ENCODE results near the gene EPB41L3. TPM values are rescaled to one million over a fixed set of nuclear protein-coding genes. Genes with fewer than 3 reads are reported as not detected.
"Not testable (repeated sequence)": the region's sequence is repeated elsewhere in the genome, so short reads cannot be mapped to it uniquely, and the experiment has no call there.

EPB41L3 gene
- total RNA-seq, 2 experiments from 2014 or later: not detected

DNA sequence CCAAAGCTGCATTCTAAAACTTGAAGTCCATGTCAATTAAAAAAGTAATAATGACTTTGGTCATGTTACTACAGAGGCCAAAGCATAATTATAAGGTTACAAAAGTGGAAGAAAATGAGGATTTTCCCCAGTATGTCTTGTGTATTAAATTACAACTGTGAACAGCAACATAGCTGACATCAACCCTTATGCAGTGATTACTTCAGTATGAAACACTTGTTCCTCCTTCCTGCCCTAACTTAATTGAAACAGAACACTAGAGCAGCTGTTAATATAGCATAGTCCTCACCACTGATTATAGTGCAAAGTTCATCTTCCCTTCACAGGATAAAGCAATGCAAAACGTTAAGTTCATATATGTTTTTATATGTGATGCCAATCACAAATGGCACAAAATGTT is 29.9 kb downstream of the EPB41L3 start:
- Histone ChIP-seq H2AFZ (ENCODE audit: low read length) (no peak overlapping the region), H3K4me1 (ENCODE audit: insufficient read depth, low read length, poor library complexity, severe bottlenecking) (no peaks in the 10 kb centered on the region), H3K4me2 (ENCODE audit: low read length) (no peak overlapping the region), H3K4me3 (ENCODE audit: low read depth, low read length, poor library complexity, severe bottlenecking) (no peak overlapping the region), H3K9me2 (ENCODE audit: insufficient read depth, low read length) (no peaks in the 10 kb centered on the region), H3K79me2 (ENCODE audit: insufficient read depth, low read depth, low read length) (no peaks in the 10 kb centered on the region), H3K9me3 (ENCODE audit: low read length) (no peaks in the 10 kb centered on the region), H3K27ac (ENCODE audit: low read depth, low read length, poor library complexity, severe bottlenecking) (no peak overlapping the region), H4K20me1 (ENCODE audit: insufficient read depth, low read length) (no peaks in the 10 kb centered on the region), H3K36me3 (ENCODE audit: insufficient read depth, low read length) (no peaks in the 10 kb centered on the region)
- DNase-seq (ENCODE audit: low spot score): no peak
- intact Hi-C loops (cut with micrococcal nuclease; ENCODE audit: unreplicated experiment): no loop called here
- no TSS peak for BruUV-seq (replicated peaks)
- CTCF ChIA-PET (ENCODE audit: unreplicated experiment): no interaction called here
- POLR2A ChIA-PET: interaction anchor here (0.6 kb wide), 1 partner anchor 13 kb away, joined by 3 read pairs; no protein-coding TSS in a partner anchor
- no peak for TF ChIP-seq EZH2phosphoT487 (IDR thresholded peaks at IDR 0.05; ENCODE audit: borderline replicate concordance, low read depth, low read length)
- TF ChIP-seq, protein P1, sequence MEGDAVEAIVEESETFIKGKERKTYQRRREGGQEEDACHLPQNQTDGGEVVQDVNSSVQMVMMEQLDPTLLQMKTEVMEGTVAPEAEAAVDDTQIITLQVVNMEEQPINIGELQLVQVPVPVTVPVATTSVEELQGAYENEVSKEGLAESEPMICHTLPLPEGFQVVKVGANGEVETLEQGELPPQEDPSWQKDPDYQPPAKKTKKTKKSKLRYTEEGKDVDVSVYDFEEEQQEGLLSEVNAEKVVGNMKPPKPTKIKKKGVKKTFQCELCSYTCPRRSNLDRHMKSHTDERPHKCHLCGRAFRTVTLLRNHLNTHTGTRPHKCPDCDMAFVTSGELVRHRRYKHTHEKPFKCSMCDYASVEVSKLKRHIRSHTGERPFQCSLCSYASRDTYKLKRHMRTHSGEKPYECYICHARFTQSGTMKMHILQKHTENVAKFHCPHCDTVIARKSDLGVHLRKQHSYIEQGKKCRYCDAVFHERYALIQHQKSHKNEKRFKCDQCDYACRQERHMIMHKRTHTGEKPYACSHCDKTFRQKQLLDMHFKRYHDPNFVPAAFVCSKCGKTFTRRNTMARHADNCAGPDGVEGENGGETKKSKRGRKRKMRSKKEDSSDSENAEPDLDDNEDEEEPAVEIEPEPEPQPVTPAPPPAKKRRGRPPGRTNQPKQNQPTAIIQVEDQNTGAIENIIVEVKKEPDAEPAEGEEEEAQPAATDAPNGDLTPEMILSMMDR (conservative IDR thresholded peaks at IDR 0.05; ENCODE audit: low read length): no peak

DNA sequence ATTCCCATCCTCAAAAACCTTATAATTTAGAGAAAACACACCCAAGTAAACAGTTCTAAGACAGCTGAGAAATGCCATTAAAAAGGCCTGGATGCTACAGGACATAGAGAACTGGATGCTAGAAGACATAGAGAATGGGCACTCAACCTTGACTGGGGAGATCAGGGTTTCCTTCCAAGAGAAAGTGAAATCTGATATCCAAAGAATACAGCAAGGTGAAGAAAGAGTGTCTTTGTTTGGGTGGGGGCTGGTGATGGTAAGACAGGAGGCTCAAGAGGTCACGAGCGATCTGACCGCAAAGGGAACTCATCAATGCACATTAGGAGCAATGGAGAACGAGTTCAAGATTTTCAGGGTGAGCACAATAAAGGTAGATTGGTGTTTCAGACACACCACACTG is 31.6 kb downstream of the EPB41L3 start:
- H3K27ac ChIP-seq (ENCODE audit: low read depth, low read length, poor library complexity, severe bottlenecking): no peak overlapping the region
- ChIA-PET POLR2A (interaction anchor here (0.6 kb wide), 1 partner anchor 467 kb away, joined by 3 read pairs; no protein-coding TSS in a partner anchor), CTCF (ENCODE audit: unreplicated experiment) (no interaction called here)
- BruUV-seq (replicated peaks): no TSS peak
- H3K4me1 ChIP-seq (ENCODE audit: insufficient read depth, low read length, poor library complexity, severe bottlenecking): no peaks in the 10 kb centered on the region
- no peaks in the 10 kb centered on the region for H3K9me3 ChIP-seq (ENCODE audit: low read length)
- no peaks in the 10 kb centered on the region for H3K79me2 ChIP-seq (ENCODE audit: insufficient read depth, low read depth, low read length)
- intact Hi-C loops (cut with micrococcal nuclease; ENCODE audit: unreplicated experiment): no loop called here
- H3K36me3 ChIP-seq (ENCODE audit: insufficient read depth, low read length): no peaks in the 10 kb centered on the region
- DNase-seq (ENCODE audit: low spot score): no peak
- H3K9me2 ChIP-seq (ENCODE audit: insufficient read depth, low read length): no peaks in the 10 kb centered on the region
- no peak overlapping the region for H2AFZ ChIP-seq (ENCODE audit: low read length)
- TF ChIP-seq, protein P1 (conservative IDR thresholded peaks at IDR 0.05; ENCODE audit: low read length): no peak
- no peak for TF ChIP-seq EZH2phosphoT487 (IDR thresholded peaks at IDR 0.05; ENCODE audit: borderline replicate concordance, low read depth, low read length)
- no peaks in the 10 kb centered on the region for H4K20me1 ChIP-seq (ENCODE audit: insufficient read depth, low read length)
- no peak overlapping the region for H3K4me3 ChIP-seq (ENCODE audit: low read depth, low read length, poor library complexity, severe bottlenecking)
- no peak overlapping the region for H3K4me2 ChIP-seq (ENCODE audit: low read length)

- not testable (repeated sequence) for BruUV-seq (replicated peaks); H3K36me3 ChIP-seq (ENCODE audit: insufficient read depth, low read length)
Observed at GRCh38 chr18:5511541-5511940, 32.3 kb downstream of the EPB41L3 start.

More at GRCh38 chr18:5511541-5511940, 32.3 kb downstream of the EPB41L3 start:
- H3K79me2 ChIP-seq (ENCODE audit: insufficient read depth, low read depth, low read length); H3K27ac ChIP-seq (ENCODE audit: low read depth, low read length, poor library complexity, severe bottlenecking); H3K4me1 ChIP-seq (ENCODE audit: insufficient read depth, low read length, poor library complexity, severe bottlenecking); H3K4me3 ChIP-seq (ENCODE audit: low read depth, low read length, poor library complexity, severe bottlenecking); intact Hi-C loops (cut with micrococcal nuclease; ENCODE audit: unreplicated experiment); H4K20me1 ChIP-seq (ENCODE audit: insufficient read depth, low read length); H3K9me2 ChIP-seq (ENCODE audit: insufficient read depth, low read length); CTCF ChIA-PET (ENCODE audit: unreplicated experiment); DNase-seq (ENCODE audit: low spot score); H2AFZ ChIP-seq (ENCODE audit: low read length); POLR2A ChIA-PET; H3K9me3 ChIP-seq (ENCODE audit: low read length); H3K4me2 ChIP-seq (ENCODE audit: low read length): not testable (repeated sequence)

All from OCI-LY7 (cell line).